Retinal pigment epithelial cell (primary cell): ENCODE results near the gene SEMA3B.
"Not testable (repeated sequence)": the region's sequence is repeated elsewhere in the genome, so short reads cannot be mapped to it uniquely, and the experiment has no call there.

Experiments
- DNase-seq: peaks from one replicate; pipeline ENCODE4 v3.0.0-alpha.2; 2010; ENCODE audit warnings: low read depth
- H3K4me3 ChIP-seq: 2 replicates; pipeline ENCODE4 v1.5.1; 2011; ENCODE audit warnings: mild to moderate bottlenecking, low read length, control low read depth, moderate library complexity
- CTCF ChIP-seq: conservative IDR thresholded peaks from 2 replicates; pipeline ENCODE4 v1.5.1; 2011; ENCODE audit warnings: low read depth, low read length, control low read depth, inconsistent platforms

SEMA3B gene

GRCh38 chr3:50238549-50239026, 30.4 kb upstream of the SEMA3B start:
- no peak for DNase-seq
- peak; percentile 5 for TF ChIP-seq CTCF
- peak overlapping the region; percentile 88 for H3K4me3 ChIP-seq

GRCh38 chr3:50239649-50240048, 29.3 kb upstream of the SEMA3B start:
- no peak overlapping the region for H3K4me3 ChIP-seq
- DNase-seq = no peak
- no peak for TF ChIP-seq CTCF

- no peak for DNase-seq
- TF ChIP-seq CTCF = no peak
- no peak overlapping the region for H3K4me3 ChIP-seq
Measured at GRCh38 chr3:50241163-50241562, 27.8 kb upstream of the SEMA3B start.

GRCh38 chr3:50241713-50242380, 27.1 kb upstream of the SEMA3B start:
- no peak overlapping the region for H3K4me3 ChIP-seq
- no peak for DNase-seq
- no peak for TF ChIP-seq CTCF

GRCh38 chr3:50242381-50242770, 26.6 kb upstream of the SEMA3B start:
- no peak for TF ChIP-seq CTCF
- H3K4me3 ChIP-seq = no peak overlapping the region
- no peak for DNase-seq

GRCh38 chr3:50242851-50243542, 25.9 kb upstream of the SEMA3B start:
- no peak for TF ChIP-seq CTCF
- no peak for DNase-seq
- no peak overlapping the region for H3K4me3 ChIP-seq

- no peak overlapping the region for H3K4me3 ChIP-seq
- DNase-seq = no peak
- TF ChIP-seq CTCF = no peak
Measured at GRCh38 chr3:50243543-50243895, 25.4 kb upstream of the SEMA3B start.

- DNase-seq, H3K4me3 ChIP-seq: not testable (repeated sequence)
Measured at GRCh38 chr3:50244813-50245212, 24.1 kb upstream of the SEMA3B start.
